ENCODE results near the gene GTF3C6.

DNA sequence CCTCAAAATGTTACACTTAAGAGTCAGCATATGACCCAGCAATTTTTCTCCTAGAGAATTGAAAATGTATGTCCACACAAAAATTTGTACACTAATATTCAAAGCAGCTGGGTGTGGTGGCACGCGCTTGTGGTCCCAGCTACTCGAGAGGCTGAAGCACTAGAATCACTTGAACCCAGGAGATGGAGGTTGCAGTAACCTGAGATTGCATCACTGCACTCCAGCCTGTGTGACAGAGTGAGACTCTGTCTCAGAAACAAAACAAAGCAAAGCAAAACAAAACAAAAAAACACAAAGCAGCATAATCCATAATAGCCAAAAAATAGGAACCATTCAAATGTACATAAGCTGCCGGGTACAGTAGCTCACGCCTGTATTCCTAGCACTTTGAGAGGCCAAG is 21.7 kb downstream of the GTF3C6 start:
- TF ChIP-seq SMC3 (IDR thresholded peaks at IDR 0.05), result no peak
- TF ChIP-seq CTCF (IDR thresholded peaks at IDR 0.05), result no peak
- TF ChIP-seq, protein P1, sequence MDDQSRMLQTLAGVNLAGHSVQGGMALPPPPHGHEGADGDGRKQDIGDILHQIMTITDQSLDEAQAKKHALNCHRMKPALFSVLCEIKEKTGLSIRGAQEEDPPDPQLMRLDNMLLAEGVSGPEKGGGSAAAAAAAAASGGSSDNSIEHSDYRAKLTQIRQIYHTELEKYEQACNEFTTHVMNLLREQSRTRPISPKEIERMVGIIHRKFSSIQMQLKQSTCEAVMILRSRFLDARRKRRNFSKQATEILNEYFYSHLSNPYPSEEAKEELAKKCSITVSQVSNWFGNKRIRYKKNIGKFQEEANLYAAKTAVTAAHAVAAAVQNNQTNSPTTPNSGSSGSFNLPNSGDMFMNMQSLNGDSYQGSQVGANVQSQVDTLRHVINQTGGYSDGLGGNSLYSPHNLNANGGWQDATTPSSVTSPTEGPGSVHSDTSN (IDR thresholded peaks at IDR 0.05), result no peak
- TF ChIP-seq RAD21 (conservative IDR thresholded peaks at IDR 0.05 in 1 of 2, IDR thresholded peaks at IDR 0.05 in 1 of 2), result no peak
- no peak for TF ChIP-seq POLR2A (IDR thresholded peaks at IDR 0.05; ENCODE audit: low read length)
- TF ChIP-seq HES2 (IDR thresholded peaks at IDR 0.05), result no peak
- no peak for TF ChIP-seq EP300 (IDR thresholded peaks at IDR 0.05)
- TF ChIP-seq HOXB5 (CRISPR knock-in tag; IDR thresholded peaks at IDR 0.05), result no peak
- no peak for TF ChIP-seq KDM1A (IDR thresholded peaks at IDR 0.05; ENCODE audit: low read depth)
- TF ChIP-seq SREBF2 (IDR thresholded peaks at IDR 0.05), result no peak
- TF ChIP-seq KDM5A (IDR thresholded peaks at IDR 0.05), result no peak
- no peak for TF ChIP-seq CHD4 (IDR thresholded peaks at IDR 0.05; ENCODE audit: borderline replicate concordance)
- TF ChIP-seq, protein P2, sequence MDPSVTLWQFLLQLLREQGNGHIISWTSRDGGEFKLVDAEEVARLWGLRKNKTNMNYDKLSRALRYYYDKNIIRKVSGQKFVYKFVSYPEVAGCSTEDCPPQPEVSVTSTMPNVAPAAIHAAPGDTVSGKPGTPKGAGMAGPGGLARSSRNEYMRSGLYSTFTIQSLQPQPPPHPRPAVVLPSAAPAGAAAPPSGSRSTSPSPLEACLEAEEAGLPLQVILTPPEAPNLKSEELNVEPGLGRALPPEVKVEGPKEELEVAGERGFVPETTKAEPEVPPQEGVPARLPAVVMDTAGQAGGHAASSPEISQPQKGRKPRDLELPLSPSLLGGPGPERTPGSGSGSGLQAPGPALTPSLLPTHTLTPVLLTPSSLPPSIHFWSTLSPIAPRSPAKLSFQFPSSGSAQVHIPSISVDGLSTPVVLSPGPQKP (IDR thresholded peaks at IDR 0.05; ENCODE audit: low read depth, low read length), result no peak
